Germinal center (tissue), 1 donor: ENCODE measurements around the gene ATM.
"Not testable (repeated sequence)": the region's sequence is repeated elsewhere in the genome, so short reads cannot be mapped to it uniquely, and the experiment has no call there.

Source experiments
- DNase-seq: peaks from one replicate; pipeline ENCODE4 v3.0.0; 2012; ENCODE audit warnings: mixed read lengths, low spot score

ATM gene

DNA sequence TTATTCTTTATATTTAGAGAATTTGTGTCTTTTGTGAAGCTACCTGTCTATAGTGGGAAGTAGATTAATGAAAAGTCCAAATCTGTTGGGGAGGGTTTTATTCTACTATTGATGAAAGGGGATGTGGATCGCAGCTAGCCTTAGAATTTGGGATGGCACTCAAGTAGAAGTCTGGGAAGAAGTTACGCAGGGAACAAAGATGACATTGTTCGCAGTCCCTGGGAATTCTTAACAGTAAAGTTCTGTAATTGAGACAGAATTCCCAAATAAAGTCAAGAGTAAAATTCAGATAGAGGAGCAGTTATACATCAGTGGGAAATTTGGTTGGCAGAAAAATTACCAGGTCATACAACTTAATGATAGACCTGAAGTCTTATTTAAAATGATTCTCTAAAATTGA lies 64.1 kb downstream of the ATM start:
- DNase-seq, result no peak

DNA sequence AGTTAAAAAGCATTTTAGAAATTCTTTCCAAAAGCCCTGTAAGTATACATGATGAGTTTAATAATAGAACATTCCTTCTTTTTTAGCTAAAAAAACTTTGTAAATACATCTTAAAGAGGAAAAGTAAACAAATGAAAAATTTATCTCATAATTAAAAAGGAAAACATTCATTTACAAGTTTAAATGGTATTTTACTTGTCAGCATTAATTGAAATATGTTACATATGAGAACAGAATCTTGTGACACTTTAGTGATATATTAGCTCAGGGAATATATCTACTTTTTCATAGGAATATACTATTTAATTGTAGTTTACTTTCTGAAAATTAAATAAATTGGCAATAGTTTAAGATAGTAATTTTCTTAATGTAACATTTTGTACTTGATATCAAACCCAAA lies 66.2 kb downstream of the ATM start:
- not testable (repeated sequence) for DNase-seq

DNA sequence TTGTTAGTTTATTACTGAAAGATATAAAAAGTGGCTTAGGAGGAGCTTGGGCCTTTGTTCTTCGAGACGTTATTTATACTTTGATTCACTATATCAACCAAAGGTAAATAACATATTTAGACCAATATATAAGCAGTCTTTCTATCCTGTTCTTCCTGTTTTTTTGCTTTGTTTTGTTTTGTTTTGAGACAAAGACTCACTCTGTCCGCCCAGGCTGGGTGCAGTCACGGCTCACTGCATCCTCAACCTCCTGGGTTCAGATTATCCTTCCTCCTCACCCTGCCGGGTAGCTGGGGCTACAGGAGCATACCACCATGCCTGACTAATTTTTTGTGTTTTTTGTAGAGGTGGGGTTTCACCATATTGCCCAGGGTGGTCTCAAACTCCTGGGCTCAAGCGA lies 66.8 kb downstream of the ATM start:
- DNase-seq, result no peak

DNA sequence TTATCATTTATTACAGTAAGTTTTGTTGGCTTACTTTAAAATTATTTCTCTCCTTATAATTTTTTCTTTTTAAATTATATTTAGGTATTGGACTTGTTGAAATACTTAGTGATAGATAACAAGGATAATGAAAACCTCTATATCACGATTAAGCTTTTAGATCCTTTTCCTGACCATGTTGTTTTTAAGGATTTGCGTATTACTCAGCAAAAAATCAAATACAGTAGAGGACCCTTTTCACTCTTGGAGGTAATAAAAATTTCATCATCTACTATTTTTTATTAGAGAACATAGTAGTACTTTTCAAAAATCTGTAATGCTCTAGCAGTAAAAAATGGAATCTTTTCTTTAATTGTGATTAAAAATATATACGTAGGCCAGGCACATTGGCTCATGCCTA lies 70.4 kb downstream of the ATM start:
- DNase-seq, result no peak

DNA sequence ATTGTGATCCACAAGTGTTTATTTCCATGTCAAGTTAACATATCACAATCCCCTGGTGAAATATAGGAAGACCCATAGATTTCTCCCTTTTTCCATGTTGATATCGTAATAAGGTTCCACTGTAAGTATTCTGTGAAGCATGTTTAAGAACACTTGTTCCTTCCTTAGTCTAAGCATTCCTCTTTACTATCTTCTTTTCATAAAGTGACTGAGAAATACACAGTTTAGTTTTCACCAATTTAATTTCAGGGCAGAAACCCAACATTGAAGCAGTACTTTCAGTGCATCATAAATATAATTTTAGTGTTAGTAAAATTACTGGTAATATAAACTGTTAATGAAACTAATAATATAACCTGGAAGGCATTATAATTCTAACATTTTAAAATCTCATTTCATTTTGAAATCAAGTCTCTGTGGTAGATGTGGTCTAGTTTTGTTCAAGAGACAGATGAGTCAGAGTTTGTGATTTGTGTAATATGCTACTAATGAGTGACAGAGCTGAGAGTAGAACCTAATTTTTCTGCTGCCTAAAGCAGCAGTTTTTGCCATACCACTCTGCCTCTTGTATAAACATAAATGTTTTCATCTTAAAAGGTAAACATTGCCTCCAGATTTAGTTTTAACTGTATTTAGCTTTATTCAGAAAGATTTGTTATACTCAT lies 79.4 kb downstream of the ATM start:
- no peak for DNase-seq

DNA sequence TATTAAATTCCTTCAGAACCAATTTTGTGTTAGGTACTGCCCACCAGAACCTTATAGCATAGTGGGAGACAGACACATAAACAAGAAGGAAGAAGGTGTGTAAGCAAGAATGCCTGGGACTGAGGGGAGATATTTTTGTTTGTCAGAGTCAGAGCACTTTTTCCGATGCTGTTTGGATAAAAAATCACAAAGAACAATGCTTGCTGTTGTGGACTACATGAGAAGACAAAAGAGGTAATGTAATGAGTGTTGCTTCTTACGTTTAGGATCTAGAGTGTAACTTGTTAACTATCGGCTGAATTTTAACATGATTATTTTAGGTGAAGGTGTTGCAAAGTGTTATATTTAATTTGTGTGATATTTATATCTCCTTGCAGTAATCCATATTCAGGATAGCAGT lies 84.9 kb downstream of the ATM start:
- DNase-seq, result no peak

DNA sequence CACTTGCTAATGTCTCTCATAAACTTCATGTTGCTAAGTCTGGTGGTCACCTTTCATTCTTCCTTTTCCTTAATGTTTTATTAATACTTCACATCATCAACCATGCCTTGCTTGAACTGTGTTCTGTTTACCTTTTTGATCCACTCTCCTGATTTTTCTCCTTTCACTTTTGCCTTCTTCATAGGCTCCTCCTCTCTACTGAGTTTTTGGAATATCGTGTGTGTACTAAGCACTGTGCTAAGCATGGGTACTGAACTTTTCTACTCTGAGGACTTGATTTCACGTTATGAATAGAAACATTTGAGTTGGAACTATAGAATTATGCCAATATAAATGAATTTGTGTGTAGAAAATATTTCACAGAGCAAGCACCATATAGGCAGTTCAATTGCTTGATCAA lies 90.6 kb downstream of the ATM start:
- no peak for DNase-seq

DNA sequence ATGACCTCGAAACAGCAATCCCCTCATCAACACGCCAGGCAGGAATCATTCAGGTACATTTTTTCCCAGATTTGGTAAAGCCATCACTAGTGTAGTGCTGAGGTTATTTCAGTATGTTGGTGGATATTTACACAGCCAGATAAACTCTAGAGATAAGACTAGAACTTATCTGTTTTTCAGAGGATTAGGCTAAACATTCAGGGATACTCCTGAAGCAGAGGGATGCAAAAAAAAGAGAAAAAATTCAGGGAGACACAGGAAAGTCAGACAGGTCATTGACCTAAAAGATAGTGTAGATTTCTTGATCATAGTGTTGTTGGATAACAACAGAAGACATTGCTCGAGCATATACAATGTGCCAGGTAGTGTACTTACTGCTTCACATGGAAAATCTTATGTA lies 93.2 kb downstream of the ATM start:
- DNase-seq, result no peak

DNA sequence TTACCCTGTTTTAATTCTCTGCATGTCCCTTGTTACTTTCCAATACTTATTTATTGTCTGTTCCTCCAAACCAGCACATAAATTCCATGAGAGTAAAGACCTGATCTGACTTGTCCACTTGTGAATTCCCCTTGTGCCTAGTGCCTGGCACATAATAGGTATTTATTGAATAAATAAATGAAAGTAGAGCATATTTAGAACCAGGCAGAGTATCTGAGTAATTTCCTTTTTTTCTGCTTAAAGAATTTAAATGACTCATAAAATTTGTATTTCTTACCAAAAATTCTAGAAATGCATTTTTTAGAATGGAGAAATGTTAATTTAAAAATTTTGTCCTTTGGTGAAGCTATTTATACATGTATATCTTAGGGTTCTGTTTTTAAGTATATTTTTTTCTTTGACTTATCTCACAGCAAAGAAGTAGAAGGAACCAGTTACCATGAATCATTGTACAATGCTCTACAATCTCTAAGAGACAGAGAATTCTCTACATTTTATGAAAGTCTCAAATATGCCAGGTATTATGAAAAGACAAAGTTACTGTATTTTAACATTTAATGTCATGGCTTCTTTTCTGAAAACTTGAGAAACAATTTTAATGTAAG lies 96.8 kb downstream of the ATM start:
- no peak for DNase-seq

DNA sequence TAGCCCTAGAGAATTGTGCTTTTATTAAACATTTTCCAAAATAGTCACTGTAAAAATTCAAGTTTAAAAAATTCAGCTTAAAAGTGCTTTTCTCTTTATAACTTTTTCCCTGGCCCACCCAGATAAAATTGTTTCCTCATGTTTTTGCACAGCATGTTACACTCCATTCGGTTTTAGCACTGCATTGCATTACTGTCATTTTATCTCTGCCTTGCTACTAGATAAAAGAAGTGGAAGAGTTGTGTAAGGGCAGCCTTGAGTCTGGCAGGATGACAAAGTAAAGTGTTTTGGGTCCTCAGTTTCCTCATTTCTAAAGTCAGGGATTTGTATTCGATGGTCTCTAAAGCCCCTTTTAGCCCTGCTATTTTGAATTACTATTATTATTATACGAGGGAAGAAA lies 99.8 kb downstream of the ATM start:
- DNase-seq, result no peak

DNA sequence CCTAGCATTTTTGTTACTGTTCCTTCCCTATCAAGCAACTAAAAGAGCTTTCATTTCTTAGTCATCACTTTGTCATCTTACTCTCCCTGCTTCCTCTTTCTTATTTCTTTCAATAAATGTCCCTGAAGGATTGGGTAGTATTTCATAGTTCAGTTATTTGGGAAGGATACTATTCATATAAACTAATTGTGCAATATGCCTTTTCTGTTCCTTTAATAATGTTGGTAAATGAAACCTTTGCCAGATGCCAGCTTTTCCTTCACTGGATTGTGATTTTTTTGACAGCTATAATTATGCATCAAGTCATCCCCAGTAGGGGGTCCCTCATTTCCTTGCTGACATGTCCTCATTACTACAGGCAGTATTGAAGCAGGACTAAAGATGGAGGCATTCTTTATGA lies 101.7 kb downstream of the ATM start:
- no peak for DNase-seq

DNA sequence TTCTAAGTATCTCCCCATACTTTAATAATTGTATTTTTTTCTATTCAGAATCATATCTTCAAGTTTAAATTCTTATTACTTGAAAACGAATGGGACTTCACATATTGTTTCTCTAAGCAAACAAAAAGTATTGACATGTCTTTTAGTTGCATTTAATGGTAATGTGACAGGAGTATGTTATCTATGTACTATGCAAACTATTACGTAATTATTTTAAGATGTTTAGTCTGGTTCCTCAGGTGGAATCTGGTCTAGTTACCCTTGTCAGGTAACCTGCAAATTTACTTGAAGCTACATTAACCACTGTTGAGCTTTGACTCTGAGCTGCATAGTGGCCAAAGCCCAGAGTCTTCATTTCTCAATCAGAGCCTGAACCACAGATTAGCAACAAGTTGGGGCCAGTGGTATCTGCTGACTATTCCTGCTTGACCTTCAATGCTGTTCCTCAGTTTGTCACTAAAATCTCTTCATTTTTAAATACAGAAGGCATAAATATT lies 110.6 kb downstream of the ATM start:
- no peak for DNase-seq

DNA sequence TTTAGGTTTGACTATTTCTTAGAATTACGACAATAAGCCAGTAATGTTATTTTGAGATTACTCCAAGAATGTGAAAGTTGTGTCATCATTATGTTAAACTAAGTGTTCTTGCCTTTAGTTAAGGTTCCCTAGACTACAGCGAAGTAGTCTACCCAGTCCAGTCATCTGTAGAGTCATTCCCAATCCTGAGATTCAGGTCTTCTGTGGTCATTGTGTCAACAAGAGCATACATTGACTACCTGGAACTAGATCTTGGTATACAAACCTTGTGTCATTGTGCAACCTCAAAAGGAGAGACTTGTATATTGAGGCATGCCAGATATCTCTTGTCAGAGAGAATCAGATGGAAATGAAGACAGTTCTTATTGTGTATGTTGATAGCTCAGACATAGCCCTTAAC lies 115.9 kb downstream of the ATM start:
- no peak for DNase-seq

DNA sequence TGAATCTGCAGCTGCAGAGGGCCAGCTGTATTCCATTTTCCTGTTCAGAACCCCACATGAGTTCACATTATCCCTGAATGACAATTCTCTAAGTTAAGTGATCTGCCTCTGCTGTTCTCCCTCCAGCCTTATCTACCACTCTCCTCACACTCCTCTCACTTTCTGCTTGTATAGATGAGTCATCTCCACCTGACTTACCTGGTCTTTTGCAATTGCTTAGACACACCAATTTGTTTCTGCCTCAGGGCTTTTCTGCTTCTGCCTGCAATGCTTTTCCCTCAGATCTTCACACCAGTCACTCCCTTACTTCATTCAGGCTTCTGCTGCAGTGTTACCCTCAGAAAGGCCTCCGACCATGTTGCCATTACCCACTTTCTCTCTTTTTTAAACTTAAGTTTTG lies 118.1 kb downstream of the ATM start:
- no peak for DNase-seq

DNA sequence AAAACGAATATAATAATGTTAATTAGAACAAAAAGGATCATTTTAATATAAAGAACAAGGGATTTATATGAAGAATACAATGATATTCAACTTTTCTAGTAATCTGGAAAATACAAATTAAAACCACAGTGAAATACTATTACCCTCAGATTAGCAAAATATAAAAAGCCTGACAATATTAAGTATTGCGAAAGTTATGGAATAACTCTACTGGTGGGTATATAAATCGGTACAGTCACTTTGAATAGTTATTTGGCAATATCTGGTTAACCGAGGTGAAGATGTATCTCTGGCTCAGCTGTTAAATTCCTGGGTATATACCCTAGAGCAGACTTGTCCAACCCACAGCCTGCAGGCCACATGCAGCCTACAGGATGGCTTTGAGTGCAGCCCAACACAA lies 118.8 kb downstream of the ATM start:
- no peak for DNase-seq

DNA sequence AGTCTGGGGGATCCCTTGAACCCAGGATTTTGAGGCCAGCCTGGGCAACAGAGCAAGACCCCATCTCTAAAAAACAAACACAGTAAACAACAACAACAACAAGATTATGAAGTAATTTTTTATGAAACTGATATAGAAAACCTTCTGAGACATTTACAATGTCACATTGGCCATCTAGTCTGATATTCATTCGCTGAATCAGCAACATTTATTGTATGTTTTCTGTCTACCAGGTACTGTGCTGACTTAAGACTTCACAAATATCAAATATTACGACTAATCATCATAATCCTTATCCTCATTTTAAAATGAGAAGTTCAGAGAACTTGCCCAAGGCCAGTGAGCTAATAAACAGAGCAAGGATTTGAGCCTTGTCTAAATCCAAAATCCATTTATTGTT lies 120.8 kb downstream of the ATM start:
- no peak for DNase-seq

DNA sequence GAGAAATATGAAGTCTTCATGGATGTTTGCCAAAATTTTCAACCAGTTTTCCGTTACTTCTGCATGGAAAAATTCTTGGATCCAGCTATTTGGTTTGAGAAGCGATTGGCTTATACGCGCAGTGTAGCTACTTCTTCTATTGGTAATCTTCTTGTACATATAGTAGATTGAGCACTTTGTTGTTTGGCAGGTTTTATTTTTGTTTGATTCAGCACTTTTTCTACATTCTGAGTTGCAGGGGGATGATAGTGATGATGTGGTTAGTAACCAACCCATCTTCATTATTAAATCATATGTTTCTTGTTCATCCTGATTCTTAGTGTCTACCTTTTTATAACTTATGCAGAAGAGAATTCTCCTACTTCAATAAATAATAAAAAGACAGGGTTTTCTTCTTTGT lies 122.9 kb downstream of the ATM start:
- DNase-seq, result no peak

DNA sequence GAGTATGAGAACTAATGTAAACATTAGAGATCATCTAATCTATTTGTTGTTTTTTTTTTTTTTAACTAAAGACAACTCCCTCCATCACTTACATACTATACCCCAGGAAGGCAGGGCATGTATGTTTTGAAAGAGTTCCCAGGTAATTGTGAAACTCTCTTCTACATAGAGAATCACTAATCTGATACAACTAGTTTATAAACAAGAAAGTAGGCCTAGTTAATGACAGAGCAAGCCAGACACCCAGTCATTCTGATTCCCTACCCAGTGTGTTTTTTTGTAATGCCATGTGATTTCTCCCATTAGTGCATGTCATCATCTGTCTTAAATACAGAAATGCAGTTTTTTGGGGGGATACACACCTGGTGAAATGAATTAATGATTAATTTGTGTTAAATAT lies 123.6 kb downstream of the ATM start:
- no peak for DNase-seq

DNA sequence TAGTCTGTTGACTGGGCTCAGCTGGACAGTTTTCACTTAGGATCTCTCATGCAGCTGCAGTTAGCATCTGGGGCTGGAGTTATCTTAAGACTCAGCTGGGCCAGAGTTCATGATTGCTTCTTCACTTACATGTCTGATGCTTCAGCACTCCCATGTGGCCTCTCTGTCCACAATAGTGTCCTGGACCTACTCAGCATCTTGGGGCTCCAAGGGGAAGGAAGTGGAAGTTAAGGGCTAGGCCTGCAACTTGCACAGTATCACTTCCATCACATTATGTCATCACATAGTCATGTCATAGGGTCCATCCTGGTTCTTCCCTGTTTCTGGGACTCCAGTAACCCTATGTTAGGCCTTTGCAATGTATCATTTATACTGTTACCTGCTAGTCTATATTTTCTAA lies 128.6 kb downstream of the ATM start:
- no peak for DNase-seq

DNA sequence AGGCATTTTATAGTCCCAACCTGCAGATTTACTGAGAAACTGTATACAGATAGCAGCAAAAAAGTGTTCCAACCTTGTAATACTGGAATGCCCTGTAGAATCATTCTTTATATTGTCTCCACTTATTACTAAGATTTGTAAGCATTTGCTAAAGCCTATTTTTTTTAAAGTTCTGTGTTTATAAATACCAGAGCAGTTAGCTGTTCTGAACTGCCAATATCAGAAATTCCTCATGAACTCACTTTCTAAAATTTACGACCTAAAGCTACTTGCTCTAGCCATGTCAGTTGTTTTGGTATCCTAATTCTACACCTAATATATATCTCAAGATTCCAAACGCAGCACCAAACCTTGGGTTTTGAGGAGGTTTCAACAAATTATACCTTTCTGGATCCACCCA lies 141.3 kb downstream of the ATM start:
- DNase-seq, result no peak

DNA sequence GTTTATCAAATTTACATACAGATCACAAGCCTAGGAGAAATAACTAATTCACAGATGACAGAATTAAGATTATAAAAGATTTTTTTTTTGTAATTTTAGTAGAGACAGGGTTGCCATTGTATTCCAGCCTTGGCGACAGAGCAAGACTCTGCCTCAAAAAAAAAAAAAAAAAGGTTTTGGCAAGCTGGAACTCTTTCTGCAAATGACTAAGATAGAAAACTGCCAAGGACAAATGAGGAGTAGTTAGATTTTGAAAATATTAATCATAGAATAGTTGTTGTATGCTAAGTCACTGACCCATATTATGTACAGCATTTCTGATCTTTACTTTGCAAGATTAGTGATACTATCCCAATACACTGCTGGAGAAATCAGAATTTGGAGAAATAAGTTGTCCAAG lies 145.3 kb downstream of the ATM start:
- DNase-seq, result no peak

DNA sequence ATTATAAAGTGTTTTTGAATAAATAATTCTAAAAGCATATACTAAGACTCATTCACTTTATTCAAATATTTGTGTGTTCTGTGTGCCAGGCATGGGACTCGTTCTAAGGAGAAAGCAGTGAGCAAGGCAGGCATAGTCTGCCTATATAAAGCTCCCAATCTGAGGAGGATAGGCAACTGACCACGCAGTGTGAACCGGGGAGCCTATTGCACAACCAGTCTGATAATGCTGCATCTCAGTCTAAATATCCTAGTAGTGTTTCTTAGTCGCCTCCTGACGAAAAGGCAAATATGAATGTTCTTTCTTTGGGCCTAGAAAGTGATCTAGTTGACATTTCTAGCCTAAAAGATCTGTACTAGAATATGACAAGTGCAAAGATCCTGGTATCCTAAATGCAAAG lies 146.2 kb downstream of the ATM start:
- DNase-seq, result no peak

DNA sequence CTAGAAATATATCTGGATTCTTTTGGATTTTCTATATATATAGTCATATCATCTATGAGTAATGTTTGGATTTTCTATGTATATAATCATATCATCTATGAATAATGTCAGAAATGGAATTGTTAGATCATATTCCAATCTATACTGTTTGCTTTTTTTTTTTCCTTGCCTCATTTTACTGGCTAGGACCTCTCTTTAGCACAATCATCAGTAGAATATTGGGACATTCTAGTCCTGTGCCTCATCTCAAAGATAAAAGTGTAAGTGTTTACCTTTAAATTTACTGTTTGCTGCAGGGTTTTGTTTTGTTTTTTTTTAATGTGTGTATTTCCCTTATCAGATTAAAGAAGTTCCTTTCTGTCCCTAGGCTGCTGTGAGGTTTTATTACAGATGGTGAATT lies 147.4 kb downstream of the ATM start:
- DNase-seq, result no peak

DNA sequence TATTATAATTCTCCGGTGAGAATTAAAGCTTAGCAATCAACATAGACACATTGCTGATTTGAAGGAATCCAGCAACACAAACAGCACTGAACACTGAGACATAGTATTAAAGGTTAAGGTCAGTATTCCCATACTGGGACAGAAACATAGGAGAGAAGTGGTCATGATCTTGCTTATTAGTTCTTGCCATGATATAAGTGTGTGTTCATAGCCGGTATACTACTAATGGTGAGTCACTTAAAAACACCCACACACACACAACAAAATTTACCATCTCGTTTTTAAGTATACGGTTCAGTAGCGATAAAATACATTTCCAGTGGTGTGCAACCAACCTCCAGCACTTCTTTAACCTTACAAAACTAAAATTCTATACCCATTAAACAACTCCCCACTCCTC lies 148.1 kb downstream of the ATM start:
- DNase-seq, result no peak
